COLO668 (cell line): ENCODE results near the gene RNU7-1.
"Not testable (repeated sequence)": the region's sequence is repeated elsewhere in the genome, so short reads cannot be mapped to it uniquely, and the experiment has no call there.

Experiments used
- DNase-seq: peaks from one replicate; lab custom pipeline; 2025; ENCODE audit not compliant: unreplicated experiment; lab: John Stamatoyannopoulos, UW

The RNU7-1 gene

GRCh38 chr12:6943722-6944380 is at the start of gene RNU7-1, which contains the start of gene C12orf57:
RNU7-1 (plus strand) TSS chr12:6943816.
C12orf57 (plus strand) TSS chr12:6944022; CDS start chr12:6944122, 100 bp downstream.
- DNase-seq, result peak; percentile 81

- DNase-seq, result no peak
Measured at GRCh38 chr12:6894321-6894720, 49.3 kb upstream of the RNU7-1 start.

GRCh38 chr12:6896846-6897435 is 46.7 kb upstream of the RNU7-1 start:
- DNase-seq, result no peak

DNA sequence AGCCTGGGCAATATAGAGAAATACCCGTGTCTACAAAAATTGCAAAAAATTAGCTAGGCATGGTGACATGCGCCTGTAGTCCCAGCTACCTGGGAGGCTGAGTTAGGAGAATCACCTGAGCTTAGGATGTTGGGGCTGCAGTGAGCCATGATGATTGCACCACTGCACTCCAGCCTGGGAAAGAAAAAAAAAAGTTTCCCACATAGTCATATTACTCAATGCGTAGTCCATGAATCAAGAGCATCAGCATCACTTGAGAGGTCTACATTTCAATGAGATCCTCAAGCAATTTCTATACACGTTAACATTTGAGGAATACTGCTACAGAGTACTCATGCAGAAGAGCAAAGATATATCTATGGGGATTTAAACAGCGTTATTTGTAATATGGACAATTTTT is 44.2 kb upstream of the RNU7-1 start:
- no peak for DNase-seq

DNA sequence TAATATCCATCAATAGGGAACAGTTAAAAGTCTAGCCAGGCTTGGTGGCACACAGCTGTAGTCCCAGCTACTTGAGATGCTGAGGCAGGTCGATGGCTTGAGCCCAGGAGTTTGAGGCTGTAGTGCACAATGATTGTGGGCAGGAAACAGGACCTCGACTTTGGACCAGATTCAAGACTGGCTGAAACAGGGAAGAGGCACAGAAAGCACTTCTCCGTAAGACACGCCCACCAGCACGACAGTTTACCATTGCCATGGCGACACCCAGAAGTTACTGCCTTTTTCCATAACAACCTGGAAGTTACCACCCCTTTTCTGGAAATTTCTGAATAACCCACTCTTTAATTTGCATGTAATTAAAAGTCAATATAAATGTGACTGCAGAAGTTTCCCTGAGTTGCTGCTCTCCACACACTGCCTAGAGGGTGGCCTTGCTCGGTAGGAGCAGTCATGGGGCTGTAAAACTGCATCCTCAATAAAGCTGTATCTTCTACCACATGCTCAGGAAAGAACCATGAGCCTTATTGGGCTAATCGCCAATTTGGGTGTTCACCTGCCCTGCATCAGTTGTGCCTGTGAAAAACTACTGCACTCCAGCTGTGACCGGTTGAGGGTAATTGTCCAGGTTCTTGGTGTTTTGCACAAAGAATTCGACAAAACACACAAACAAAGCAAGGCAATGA is 43.6 kb upstream of the RNU7-1 start:
- DNase-seq, result no peak

DNA sequence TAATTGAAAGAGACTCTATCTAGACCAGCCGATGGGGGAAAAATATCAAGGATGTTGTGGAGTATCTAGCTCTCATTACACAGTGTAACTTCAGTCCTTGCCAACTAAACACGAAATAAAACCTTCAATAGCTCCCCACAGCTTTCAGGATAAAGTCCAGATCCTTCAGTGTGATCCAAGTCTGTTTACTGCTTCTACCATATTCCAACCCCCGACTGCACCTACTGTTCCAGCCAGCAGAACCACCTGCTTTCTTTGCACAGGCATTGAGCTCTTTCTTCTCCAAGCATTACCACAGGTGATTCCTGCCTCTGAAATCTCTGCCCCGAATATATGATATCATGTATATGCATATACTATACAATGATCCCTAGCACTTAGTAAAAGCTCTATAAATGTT is 41.2 kb upstream of the RNU7-1 start:
- DNase-seq, result no peak

DNA sequence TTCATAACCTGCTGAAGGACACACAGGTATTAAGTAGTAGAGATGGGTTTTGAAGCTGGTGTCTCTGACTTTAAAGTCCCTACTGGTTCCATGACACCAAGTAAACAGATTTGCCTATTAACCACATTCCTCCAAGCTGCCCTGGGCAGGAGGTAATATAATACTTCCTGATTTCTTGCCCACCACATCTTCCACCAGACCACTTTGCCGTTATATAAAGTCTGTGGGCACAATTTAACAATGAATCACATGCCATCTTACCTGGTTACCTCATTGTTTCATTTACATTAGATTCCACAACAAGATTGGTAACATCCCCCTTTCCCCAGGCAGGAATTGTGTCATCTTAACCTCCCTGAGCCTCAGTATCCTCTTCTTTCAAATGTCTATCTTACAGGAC is 39.9 kb upstream of the RNU7-1 start:
- no peak for DNase-seq

DNA sequence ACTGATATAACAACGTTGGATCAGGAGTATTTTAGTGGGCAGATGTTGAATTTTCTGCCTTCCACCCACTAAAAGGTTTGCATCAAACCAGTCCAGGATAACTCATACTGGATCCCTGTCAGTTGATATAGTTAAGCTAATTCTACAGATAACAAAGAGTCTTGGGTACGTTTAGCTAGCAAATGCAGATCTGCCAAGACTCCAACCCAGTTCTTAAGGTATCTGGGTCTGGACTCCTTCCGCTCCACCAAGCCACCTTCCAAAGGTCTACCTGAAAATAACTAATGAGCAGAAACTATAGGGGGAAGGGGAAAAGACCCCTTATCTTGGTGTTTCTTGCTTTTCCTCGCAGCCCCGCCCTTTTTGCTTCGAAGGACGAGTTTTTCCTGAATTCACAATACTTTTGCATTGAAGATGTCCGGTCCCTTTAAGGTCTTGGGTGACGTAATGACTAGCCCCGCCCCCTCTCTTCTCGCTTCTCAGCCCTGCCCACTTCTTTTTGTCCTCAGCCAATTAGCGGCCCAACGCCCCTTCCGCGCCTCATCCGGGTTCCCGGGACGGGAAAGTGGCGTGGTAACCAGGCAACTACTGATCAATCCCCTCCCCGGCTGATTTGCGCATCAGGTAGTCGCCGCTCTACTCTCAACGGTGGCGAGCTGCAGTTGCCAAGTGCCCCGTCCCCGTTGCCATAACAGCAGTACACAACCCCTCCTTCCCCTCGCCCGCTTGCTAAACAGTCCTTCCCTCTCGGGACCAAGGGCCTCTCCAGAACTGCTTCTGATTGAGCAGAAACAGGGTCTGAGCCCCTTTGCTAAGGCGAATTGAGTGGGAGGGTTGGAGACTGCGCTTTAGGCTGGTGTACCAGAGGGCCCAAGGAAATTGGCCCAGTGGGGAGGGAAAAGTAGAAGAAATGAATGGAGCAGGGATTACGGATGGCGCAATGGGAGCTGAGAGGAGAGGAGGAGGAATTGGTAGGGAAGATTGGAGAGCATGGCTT is 39.0 kb upstream of the RNU7-1 start, which contains the start of gene LRRC23:
LRRC23 (plus strand) TSS at position 543 of the 997 bp plus-strand sequence. CDS start 812 bp downstream, outside the sequence.
- DNase-seq, result peak; percentile 94

DNA sequence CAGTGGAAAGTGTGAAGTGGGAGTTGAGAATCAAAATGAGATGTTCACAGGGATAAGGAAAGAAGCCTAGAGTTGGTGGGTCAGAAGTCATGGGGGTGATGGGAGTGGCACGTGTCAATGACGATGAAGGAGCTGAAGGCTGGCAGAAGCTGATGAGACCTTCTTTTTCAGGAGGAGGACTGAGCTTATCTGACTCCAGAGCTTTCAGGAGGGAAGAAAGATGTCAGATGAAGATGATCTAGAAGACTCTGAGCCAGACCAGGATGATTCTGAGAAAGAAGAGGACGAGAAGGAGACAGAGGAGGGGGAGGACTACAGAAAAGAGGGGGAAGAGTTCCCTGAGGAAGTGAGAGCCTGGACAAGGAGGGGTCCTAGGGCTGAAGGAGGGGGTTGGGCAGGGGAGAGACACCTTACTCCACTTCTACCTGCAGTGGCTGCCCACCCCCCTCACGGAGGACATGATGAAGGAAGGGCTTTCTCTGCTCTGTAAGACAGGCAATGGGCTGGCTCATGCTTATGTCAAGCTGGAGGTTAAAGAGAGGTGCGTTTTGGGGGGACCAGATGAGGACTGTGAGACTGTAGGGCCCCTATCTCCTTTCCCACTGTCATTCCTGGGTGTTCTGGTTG is 38.1 kb upstream of the RNU7-1 start:
- no peak for DNase-seq

GRCh38 chr12:6908141-6908540 is 35.5 kb upstream of the RNU7-1 start:
- not testable (repeated sequence) for DNase-seq

DNA sequence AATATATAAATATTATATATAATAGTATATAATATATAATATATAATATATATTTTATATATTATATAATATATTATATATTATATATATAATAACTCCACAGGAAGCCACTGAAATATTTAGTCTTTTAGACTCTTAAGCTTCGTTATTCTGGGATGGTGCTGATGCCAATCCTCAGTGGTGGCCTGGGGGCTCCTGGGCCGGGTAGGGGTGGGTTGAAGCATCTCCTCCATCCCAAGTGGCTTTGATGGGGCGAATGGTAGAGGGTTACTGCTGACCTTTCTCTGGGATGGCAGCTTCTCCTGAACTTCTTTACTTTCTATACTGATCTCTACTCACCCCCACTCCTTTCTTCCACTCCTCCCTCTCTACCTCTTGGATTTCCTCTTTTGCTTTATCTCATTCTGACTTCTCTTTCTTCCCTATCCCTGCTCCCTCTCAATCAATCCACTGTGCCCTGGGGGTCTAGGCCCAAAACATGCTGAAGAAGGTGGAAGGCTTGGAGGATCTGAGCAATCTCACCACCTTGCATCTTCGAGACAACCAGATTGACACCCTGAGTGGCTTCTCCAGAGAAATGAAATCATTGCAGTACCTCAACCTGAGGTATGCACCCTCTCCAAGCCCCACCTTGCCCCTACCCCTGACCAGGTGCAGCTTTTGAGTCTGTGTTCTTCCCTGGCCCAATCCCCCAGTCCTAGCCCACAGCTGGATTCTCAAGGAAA is 34.0 kb upstream of the RNU7-1 start:
- no peak for DNase-seq

GRCh38 chr12:6912164-6912935 is 31.3 kb upstream of the RNU7-1 start:
- DNase-seq, result no peak

DNA sequence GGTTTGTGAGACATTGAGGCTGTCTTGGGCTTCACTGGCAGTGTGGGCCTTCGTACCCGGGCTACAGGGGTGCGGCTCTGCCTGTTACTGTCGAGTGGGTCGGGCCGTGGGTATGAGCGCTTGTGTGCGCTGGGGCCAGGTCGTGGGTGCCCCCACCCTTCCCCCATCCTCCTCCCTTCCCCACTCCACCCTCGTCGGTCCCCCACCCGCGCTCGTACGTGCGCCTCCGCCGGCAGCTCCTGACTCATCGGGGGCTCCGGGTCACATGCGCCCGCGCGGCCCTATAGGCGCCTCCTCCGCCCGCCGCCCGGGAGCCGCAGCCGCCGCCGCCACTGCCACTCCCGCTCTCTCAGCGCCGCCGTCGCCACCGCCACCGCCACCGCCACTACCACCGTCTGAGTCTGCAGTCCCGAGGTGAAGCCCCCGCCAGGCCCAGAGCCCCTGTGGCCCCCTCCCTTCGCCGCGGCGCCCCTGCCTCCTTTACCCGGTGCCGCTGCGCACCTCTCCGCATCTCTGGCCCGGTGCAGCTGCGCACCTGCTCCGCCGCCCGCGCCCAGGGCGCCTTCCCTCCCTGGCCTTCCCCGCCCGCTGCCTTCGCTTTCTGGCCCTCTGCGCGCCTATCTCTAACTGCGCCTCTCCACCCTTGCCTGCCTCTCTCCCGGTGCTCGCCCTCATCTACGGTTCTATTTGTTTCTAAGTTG is 29.2 kb upstream of the RNU7-1 start, which contains the start of gene ENO2:
ENO2 (plus strand) TSS at position 335 of the 701 bp plus-strand sequence. CDS start 1,253 bp downstream, outside the sequence.
- DNase-seq, result peak; percentile 79

DNA sequence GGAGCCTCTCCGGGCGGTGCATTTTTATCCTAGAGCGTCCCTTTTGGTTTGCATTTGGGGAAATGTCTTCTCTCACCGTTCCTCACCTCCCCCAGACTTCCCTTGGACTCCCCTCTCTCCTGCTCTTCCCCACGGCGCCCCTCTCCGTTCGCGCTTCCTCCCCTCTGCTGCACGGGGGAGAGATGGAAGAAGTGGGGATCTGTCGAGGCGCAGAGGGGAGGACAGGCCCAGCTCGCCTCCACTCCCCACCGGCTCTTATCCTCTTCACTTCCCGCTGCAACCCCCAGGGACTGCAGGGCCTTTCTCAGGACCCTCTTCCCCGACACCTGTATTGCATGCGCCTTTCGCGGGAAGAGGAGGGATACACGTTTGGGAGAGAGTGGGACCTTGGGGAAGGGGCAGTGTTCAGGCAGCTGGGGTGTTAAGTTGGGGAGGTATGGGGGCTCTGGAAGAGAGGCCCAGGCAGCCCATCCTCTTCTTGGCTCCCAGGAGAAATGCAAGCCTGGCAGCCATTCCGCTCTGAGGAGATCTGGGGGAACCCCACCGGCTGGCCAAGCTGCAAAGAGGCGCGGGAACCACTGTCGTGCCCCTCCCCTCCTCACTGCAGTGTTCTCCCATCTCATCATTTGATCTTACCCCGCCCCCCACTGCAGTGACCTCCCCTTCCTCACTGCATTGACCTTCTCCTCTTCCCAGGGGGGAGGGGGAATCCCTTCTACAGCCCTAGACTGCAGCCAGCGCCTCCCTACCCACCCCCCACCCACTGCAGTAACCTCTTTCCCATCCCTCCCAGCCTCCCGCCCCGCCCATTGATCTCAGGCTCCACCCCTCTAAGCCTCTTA is 28.4 kb upstream of the RNU7-1 start:
- DNase-seq, result peak; percentile 19

DNA sequence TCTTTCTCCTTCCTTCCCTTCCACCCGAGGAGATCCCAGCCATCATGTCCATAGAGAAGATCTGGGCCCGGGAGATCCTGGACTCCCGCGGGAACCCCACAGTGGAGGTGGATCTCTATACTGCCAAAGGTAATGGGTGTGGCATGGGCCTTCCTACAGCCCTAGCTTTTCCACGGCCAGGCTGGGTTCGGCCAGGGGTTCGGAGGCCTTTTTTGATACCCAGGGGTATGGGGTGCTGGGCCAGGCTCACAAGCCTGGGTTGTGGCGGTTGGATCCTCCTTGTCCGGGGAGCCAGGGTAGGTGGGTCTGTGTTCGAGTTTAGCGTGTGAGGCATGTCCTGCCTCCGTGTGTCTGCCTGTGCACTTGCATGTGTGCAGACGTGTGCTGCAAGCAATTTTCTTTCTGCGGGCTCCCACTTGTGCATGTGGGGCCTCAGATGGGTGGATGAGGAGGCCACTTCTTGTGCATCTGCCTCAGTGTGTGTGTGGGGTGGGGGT is 27.8 kb upstream of the RNU7-1 start:
- no peak for DNase-seq

DNA sequence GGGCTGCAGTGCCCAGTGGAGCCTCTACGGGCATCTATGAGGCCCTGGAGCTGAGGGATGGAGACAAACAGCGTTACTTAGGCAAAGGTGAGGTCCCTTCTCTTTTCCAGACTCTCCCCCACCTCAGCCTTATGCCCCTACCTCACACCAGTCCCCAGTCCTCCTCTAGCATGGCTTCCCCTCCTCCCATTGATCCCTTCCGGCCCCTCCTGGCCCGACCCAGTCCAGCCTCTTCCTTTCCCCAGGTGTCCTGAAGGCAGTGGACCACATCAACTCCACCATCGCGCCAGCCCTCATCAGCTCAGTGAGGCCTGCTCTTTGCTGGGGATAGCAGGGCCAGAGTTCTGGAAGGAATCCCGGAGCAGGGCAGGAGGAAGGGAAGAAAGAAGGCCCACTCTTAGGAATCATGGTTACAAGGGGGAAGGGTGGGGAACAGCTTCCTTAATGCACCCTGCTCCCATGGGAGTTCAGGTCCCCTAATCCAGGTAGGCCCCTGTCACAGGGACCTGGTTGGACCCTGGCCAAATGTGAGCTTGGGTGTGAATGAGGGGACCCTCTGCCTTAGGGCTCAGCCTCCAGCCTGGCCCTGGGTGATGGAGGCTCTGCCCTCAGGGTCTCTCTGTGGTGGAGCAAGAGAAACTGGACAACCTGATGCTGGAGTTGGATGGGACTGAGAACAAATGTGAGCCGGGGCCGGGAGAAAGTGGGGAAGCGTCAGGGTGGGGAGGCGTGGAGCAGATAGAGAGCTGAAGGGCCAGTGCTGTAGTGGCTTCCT is 27.0 kb upstream of the RNU7-1 start:
- DNase-seq, result no peak
